ENCODE measurements around the gene SYF2. TPM values are rescaled to one million over a fixed set of nuclear protein-coding genes. Genes with fewer than 3 reads are reported as not detected.

SYF2 gene
- total and polyA plus RNA-seq, 2 of the 4 experiments (the other 2 are of a cell fraction) = 8.6 to 19.5 TPM

- BruUV-seq (replicated peaks) = no TSS peak
- in situ Hi-C loops (cut with MboI; ENCODE audit: low sequenced_read_pairs) (no loop called here), dilution Hi-C loops (cut with HindIII; ENCODE audit: low sequenced_read_pairs, unreplicated experiment) (no loop called here), intact Hi-C loops (cut with micrococcal nuclease) (no loop called here)
- no peak overlapping the region for H3K4me2 ChIP-seq (ENCODE audit: low read depth, low read length)
- no peaks in the 10 kb centered on the region for H3K9me3 ChIP-seq (ENCODE audit: control insufficient read depth, insufficient read depth, low read length)
- TF ChIP-seq MAFK (IDR thresholded peaks at IDR 0.05; ENCODE audit: low read depth, low read length) = no peak
- no peak for TF ChIP-seq FOS (IDR thresholded peaks at IDR 0.05; ENCODE audit: low read depth, low read length)
- no peak for TF ChIP-seq NFE2L2 (IDR thresholded peaks at IDR 0.05; ENCODE audit: low read depth, low read length)
- TF ChIP-seq RCOR1 (IDR thresholded peaks at IDR 0.05; ENCODE audit: insufficient replicate concordance, low read length) = no peak
- TF ChIP-seq SMC3 (IDR thresholded peaks at IDR 0.05; ENCODE audit: low read depth, low read length) = no peak
- TF ChIP-seq CEBPB (IDR thresholded peaks at IDR 0.05; ENCODE audit: low read depth, low read length) = no peak
- no peak for TF ChIP-seq MAZ (IDR thresholded peaks at IDR 0.05; ENCODE audit: borderline replicate concordance, low read depth, low read length)
- no peak for TF ChIP-seq RAD21 (IDR thresholded peaks at IDR 0.05; ENCODE audit: low read length)
- no peak for TF ChIP-seq CHD1 (IDR thresholded peaks at IDR 0.05; ENCODE audit: low read depth, low read length)
- no peak for TF ChIP-seq MXI1 (IDR thresholded peaks at IDR 0.05; ENCODE audit: borderline replicate concordance, low read depth, low read length)
- TF ChIP-seq, protein P1, sequence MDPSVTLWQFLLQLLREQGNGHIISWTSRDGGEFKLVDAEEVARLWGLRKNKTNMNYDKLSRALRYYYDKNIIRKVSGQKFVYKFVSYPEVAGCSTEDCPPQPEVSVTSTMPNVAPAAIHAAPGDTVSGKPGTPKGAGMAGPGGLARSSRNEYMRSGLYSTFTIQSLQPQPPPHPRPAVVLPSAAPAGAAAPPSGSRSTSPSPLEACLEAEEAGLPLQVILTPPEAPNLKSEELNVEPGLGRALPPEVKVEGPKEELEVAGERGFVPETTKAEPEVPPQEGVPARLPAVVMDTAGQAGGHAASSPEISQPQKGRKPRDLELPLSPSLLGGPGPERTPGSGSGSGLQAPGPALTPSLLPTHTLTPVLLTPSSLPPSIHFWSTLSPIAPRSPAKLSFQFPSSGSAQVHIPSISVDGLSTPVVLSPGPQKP (IDR thresholded peaks at IDR 0.05; ENCODE audit: borderline replicate concordance, low read depth, low read length) = no peak
- no peak for TF ChIP-seq RFX5 (IDR thresholded peaks at IDR 0.05; ENCODE audit: low read depth, low read length)
- TF ChIP-seq POLR2A (IDR thresholded peaks at IDR 0.05; ENCODE audit: low read depth, low read length) = no peak
- TF ChIP-seq CTCF (conservative IDR thresholded peaks at IDR 0.05; ENCODE audit: low read depth, low read length) = no peak
- TF ChIP-seq USF2 (IDR thresholded peaks at IDR 0.05; ENCODE audit: low read depth, low read length) = no peak
- no peak for TF ChIP-seq BHLHE40 (IDR thresholded peaks at IDR 0.05; ENCODE audit: low read depth, low read length)
- ATAC-seq (ENCODE audit: low read depth) = peak; percentile 91
- no peak overlapping the region for H3K18ac ChIP-seq (ENCODE audit: low read depth, low read length)
- H3K27ac ChIP-seq (ENCODE audit: insufficient read depth, low read length) = no peak overlapping the region
- H4K91ac ChIP-seq (ENCODE audit: insufficient read depth, low read depth, low read length) = no peak overlapping the region
- no peak overlapping the region for H2BK20ac ChIP-seq (ENCODE audit: low read depth, low read length)
- ChIA-PET CTCF (no interaction called here), POLR2A (ENCODE audit: unreplicated experiment) (no interaction called here)
- no peak overlapping the region for H4K8ac ChIP-seq (ENCODE audit: low read depth in 2 of 2, low read length in 2 of 2)
- DNase-seq = peak; percentile 79
- H2AK5ac ChIP-seq (ENCODE audit: low read depth, low read length) = no peak overlapping the region
- peaks cover 19% of the 10 kb centered on the region for H3K27me3 ChIP-seq (ENCODE audit: control insufficient read depth, insufficient read depth, low read length)
- no peaks in the 10 kb centered on the region for H3K79me1 ChIP-seq (ENCODE audit: low read depth in 1 of 2, low read length in 2 of 2)
- no peak overlapping the region for H2BK120ac ChIP-seq (ENCODE audit: low read depth, low read length)
- WGBS, 2 experiments (ENCODE audit: extremely low coverage in 2 of 2, insufficient read length in 1 of 2) = 63% methylated on average over 4 of the region's 14 CpGs; no CpG with 5 or more reads in 1 of the 2 experiments
- no peaks in the 10 kb centered on the region for H4K20me1 ChIP-seq (ENCODE audit: insufficient read depth, low read length)
- H3K4me1 ChIP-seq (ENCODE audit: control insufficient read depth, insufficient read depth, low read length) = peaks cover 2% of the 10 kb centered on the region; the same call in 1 of the 2 replicates
- no peaks in the 10 kb centered on the region for H3K36me3 ChIP-seq (ENCODE audit: control insufficient read depth, insufficient read depth, low read length)
- H2AFZ ChIP-seq (replicated peaks; ENCODE audit: low read length, poor library complexity) = no peak overlapping the region
- H3K9ac ChIP-seq (ENCODE audit: low read depth, low read length) = no peak overlapping the region
- no peak overlapping the region for H3K23ac ChIP-seq (ENCODE audit: low read depth, low read length)
- H2AK9ac ChIP-seq (replicated peaks; ENCODE audit: low read depth, low read length, poor library complexity) = no peak overlapping the region
- no peak overlapping the region for H3K4ac ChIP-seq (ENCODE audit: low read depth, low read length)
- no peaks in the 10 kb centered on the region for H3K9me1 ChIP-seq (ENCODE audit: insufficient read depth, low read length)
- no peak overlapping the region for H3K56ac ChIP-seq (ENCODE audit: extremely low read depth, insufficient read depth, low read length)
- H2BK5ac ChIP-seq (ENCODE audit: low read depth, low read length, poor library complexity, severe bottlenecking) = no peak overlapping the region
- no peak overlapping the region for H3K4me3 ChIP-seq (ENCODE audit: insufficient read depth, low read depth, low read length)
- H2BK15ac ChIP-seq (ENCODE audit: low read depth, low read length) = no peak overlapping the region
- no peak overlapping the region for H4K5ac ChIP-seq (ENCODE audit: low read depth, low read length)
- no peak overlapping the region for H3K14ac ChIP-seq (replicated peaks; ENCODE audit: low read depth, low read length)
These were observed 49.7 kb downstream of the SYF2 start for GRCh38 chr1:25182629-25183028.
